ENCODE measurements around the gene CDC42EP4.

CDC42EP4 gene, protein sequence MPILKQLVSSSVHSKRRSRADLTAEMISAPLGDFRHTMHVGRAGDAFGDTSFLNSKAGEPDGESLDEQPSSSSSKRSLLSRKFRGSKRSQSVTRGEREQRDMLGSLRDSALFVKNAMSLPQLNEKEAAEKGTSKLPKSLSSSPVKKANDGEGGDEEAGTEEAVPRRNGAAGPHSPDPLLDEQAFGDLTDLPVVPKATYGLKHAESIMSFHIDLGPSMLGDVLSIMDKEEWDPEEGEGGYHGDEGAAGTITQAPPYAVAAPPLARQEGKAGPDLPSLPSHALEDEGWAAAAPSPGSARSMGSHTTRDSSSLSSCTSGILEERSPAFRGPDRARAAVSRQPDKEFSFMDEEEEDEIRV

DNA sequence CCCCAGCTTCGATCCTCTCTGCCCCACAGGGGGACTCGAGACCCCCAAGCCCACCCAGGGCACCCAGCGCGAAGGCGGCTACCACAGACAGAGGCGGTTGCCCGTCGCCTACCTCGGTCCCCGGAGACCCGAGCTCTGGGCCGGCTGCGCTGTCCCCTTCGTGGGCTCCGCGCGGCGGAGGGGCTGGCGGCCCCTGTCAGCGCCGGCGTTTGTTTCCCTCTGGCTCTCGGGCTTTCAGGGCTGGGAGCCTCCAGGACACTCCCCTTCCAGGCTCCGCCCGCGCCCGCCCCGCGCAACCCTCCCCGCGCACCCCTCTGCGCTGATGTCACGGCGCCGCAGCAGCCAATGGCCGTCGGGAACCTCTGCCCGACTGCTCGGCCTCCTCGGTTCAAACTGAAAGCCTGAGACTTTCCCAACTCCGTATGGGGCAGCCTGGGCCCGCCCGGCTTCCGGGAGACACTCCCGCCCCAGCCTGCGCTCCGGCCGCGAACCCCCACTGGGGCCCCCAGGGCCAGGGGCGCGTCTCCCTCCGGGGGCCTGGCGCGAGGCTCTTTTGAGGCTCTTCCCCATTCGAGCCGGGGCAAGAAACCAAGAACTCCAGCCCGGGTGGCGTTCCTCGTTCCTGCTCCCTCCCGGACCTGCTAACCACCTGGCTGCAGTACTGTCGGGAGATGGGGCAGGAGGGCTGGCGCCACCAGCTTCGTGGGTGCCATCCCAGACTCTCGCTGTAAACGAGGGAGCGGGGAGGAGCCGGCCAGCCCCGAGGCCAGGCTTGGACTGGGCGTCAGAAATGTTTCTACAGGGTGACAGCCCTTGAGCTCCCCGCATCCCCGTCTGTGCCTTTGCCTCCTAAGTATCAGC lies at the start of gene CDC42EP4:
Gene CDC42EP4 (minus strand): TSS at position 221 of the 861 bp plus-strand sequence. CDS start 25,501 bp downstream, outside the sequence.
- peak; percentile 64 to 69 for DNase-seq (ENCODE audit: low read depth in 2 of 2)

DNA sequence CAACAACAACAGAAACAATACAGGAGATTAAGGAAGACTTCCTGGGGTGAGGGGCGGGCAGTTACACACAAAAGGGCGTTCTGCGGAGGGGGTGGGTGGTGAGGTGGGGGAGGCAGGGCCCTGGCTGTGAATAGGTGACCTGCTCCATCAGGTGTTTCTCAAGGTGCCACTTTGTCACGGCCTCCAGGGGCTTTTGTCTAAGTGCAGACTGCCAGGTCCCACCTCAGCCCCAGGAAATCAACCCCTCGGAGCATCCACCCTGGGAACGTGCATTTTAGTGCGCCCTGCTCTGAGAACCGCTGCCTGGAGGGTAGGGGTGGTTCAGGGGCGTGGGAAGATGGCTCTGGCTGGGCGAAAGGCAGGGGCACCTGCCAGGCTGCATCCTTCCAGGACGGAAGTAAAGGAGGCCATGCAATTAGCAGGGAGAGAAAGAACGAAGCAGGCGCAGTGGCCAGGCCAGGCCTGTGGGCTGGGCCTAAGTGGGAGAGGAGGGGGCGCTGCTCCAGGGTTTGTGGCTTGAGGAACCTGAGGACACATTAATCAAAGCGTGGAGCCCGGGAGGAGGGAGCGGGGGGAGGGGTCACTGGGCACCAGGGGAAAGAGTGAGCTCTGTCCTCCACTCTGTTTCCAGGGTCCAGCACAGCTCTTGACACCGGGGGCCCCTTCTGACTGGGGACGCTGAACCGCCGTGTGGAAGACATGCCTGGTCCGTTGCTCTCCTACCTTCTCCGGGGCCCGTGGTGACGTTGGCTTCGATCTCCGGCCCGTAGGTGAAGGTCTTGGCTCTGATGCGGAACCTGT lies 49.4 kb upstream of the CDC42EP4 start:
- no peak for DNase-seq (ENCODE audit: low read depth in 2 of 2)

DNA sequence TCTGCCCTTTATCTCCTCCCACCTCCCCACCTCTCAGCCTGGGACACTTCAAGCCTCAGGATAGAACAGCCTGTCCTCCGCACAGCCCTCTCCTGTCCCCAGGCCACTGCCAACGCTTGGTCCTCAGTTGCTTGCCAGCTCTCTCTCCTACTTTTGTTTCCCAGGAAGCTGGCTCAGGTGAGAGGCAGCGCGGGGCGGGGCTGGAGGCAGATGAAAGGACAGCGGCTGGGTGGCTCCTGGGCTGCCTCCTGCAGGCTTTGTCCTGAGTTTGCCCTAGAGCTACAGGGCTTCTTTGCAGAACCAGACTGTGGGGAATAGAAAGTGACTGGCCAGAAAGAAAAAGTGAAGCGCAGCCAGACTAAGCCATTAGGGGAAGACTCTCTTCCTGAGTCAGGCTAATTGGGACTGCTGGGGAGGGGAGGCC lies 48.2 kb upstream of the CDC42EP4 start:
- no peak for DNase-seq (ENCODE audit: low read depth in 2 of 2)

DNA sequence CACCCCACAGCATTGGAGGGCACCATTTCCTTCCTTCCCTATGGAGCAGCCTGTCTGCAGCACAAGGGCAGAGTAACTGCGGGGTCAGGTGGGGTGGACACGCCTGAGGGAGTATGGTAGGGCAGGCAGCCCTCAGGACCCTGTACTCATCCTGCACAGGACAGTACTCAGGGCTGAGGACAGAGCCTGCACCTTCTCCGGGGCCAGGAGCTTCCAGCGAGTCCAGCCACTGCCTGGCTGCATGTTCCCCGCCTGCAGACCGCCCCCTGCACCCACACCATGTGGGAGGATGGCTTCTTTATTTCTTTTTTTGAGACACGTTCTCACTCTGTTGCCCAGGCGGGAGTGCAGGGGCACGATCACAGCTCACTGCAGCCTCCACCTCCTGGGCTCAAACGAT lies 47.6 kb upstream of the CDC42EP4 start:
- DNase-seq (ENCODE audit: low read depth in 2 of 2) = no peak

DNA sequence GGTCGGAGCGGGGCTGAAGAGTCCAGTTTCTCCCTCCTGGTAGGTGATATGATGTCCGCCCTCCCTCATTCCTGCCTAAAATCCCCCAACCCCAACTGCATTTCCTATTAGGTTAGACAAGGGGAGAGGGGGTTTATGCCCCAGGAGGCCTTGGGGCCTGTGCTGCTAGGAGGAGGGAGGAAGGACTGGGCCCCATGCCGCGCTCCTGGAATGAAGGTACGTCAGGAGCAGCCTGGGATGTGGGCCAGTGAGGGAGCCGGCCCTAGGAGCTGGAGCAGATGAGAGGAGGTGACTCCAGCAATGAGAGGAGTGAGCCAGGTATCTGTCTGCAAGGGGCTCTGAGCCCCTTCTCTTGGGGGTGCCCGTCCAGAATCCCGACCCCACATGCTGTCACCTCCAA lies 46.9 kb upstream of the CDC42EP4 start:
- DNase-seq (ENCODE audit: low read depth in 2 of 2) = no peak

DNA sequence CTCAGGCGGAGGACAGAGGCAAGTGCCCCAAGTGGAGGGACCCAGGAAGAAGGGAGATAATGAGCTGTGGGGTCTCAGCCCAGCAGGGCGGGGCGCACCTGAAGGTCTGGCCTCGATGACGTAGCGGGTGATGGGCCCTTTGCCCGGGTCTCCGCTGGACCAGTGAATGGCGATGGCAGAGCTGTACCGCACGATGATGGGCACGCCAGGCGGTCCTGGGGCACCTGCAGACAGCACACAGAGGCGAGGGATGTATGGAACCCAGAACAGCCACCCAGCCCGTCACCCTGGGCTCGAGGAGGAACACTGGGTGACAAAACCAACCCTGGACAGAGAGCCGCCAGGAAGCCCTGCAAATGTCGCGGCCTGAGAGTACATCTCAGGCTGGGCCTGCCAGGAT lies 46.2 kb upstream of the CDC42EP4 start:
- DNase-seq (ENCODE audit: low read depth in 2 of 2) = no peak

DNA sequence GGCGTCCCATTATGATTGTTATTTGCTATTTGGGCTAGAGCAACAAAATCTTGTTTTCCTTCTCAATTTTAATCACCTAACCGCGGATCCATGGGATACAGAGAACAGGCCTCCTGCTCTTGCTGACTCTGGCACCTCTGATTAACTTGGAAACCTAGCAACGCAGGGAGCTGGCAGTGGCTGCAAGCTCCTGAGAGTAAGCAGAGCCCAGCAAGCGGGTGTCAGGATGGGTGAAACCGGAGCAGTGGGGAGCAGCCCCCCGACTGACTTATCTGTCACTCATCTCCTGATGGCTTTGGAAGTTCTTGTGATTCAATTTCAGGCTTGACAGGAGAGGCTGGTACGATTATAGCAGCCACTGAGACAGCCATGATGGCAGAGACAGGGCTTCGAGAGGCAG lies 45.5 kb upstream of the CDC42EP4 start:
- no peak for DNase-seq (ENCODE audit: low read depth in 2 of 2)

DNA sequence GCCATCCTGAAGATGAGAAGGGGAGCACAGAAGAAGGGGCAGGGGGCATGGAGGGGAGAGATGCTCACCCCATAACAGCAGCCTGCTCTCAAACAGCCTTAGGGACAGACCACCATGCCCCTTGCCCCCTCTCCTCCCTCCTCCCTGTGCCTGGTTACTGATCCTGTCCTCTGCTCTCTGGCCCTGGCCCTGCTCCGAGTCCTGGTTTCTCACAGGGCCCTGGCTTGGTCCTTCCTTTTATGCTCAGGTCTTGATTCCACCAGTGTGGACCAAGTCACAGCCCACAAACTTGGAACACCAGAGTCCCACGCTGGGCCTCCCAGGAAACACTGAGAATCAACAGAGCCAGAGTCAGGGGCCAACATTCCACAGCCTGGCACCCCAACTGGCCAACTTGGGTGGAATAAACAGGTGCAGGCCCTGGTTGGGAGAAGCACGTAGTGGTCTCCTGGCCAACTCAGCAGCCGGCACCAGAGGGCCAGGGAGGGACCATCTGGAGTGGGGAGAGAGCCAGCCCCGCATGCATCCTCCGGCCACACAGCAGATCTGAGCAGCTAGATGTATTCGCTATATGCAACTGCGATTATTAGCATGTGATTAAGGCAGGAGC lies 44.9 kb upstream of the CDC42EP4 start:
- no peak for DNase-seq (ENCODE audit: low read depth in 2 of 2)

DNA sequence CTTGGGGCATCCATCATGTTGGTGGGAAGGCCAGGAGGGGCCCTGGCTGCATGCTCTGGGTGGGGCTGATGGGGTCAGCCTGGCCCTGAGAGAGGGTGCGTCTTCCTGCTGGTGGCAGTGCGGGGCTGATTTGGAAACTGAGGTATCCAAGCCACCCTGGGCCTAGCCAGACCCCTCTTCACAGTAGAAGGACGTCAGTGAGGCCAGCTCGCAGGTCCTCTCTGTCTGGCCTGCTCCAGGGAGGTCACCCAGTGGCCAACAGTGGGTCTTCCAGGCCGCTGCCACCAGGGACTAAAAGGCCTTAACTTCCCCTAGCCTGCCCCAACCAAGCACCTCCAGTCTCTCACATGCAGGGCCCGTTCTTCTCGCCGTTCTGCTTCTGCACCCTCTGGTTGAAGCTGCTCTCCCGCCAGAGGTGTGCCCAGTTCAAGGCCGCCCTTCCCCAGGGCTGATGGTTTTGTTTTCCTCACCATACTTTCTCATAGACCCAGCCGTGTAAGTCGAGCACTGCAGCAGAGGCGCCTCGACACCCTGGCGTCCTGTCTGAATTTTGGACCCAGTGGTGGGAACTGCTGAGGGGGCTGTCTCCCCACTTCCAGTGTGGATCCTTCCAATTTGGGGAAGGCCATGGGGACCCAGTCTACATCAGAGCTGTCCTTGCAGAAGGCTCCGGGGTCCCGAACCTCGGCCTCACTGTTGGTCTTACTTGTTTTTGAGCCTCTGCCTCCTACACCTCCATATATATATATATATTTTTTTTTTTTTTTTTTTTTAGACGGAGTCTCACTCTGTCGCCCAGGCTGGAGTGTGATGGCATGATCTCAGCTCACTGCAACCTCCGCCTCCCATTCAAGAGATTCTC lies 42.9 kb upstream of the CDC42EP4 start:
- no peak for DNase-seq (ENCODE audit: low read depth in 2 of 2)

DNA sequence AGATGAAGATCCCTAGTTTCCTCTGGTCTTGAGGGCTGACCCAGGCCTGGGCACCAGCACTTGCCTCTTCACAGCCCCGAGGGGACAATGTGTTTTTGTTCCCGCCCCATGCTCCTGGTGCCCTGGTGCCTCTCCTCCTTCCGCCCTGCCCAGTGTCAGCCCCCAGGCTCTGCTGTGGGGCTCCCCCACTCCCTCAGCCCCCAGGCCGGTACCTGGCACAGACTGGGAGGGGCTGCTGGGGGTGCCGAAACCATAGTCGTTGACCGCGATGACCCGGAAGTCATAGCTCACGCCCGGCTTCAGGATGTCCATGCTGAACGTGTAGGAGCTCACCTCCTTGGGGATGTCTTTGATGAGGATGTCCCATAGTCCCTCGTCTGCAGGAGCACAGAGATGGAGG lies 40.5 kb upstream of the CDC42EP4 start:
- no peak for DNase-seq (ENCODE audit: low read depth in 2 of 2)

DNA sequence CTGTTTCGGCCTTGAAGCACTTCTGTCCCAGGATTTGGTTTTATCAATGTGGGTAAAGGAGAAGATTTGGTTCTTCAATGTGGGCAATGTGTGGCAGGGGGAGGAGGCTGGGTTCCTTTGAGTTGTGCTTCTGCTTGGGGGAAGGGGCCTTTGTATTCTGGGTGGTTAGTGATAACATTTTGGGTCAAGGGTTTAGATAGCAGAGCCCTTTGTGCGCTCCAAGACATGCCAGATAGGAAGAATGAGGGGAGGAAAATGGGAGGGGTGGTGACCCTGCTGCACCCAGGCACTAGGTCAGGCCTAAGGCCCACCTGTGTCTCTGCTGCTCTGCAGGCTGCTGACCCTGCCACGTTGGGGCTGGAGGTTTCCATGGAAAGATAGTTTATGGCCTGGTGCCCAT lies 40.0 kb upstream of the CDC42EP4 start:
- no peak for DNase-seq (ENCODE audit: low read depth in 2 of 2)

DNA sequence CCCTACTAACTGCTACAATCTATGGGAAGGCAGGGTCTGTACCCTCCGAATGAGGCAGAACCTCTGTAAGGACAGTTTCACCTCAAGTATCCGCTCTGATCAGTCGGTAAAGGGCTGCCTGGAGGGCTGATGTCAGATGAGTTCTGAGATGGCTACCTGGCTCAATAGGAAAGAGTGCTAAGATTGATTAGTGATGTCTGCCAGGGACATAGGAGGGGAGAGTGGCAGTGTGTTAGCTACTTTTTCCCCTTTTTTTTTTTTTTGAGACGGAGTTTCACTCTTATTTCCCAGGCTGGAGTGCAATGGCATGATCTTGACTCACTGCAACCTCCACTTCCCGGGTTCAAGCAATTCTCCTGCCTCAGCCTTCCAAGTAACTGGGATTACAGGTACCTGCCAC lies 39.1 kb upstream of the CDC42EP4 start:
- no peak for DNase-seq (ENCODE audit: low read depth in 2 of 2)

DNA sequence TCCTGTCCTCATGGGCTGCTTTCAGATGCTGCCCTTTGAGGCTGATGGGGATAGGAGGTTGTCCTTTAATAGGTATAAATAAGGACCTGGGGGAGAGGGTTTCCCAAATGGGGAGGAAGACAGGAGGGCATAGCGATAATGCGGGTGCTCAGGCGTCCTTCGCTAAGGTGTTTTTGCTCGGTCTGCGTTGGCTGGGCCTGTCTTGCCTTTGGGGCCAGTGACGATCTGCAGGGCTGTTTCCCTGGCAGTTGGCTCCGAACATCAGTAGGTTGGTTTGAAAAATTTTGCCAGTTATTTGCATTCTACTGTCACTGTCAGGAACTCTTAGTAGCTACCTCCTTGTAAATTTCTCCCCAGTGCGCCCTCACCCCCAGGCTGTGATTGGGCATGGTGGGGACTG lies 37.8 kb upstream of the CDC42EP4 start:
- DNase-seq (ENCODE audit: low read depth in 2 of 2) = no peak

DNA sequence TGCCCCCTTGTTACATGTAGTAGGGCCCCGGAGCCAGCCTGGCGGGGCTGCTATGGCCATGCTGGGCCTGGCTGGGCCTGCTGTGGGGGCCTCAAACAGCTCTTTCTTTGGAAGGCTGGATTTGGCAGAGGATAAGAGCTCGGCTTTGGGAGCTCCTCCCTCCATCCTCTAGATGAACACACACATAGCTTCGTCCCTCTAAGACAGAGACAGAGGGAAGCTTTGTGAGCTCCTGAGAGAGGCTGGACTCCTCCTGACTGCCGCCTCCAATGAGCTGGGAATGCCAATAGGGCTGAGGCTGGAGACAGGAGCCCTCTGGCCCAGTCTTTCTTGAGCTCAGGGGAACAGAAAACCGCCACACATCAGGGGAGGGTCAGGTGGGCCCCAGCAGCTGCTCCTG lies 37.3 kb upstream of the CDC42EP4 start:
- DNase-seq (ENCODE audit: low read depth in 2 of 2) = no peak

DNA sequence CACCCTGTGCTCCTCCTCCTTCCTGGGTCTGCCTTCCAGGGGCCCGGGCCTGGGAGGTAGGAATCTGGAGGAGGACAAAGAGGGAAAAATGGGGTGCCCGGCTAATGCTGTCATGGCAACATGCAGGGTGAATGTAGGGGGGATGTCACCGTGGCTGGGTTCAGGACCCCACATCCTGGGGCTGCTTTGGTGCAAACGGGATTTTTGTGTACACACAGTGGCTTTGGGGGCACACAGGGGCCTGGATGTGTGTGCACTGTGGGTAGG lies 37.0 kb upstream of the CDC42EP4 start:
- no peak for DNase-seq (ENCODE audit: low read depth in 2 of 2)

DNA sequence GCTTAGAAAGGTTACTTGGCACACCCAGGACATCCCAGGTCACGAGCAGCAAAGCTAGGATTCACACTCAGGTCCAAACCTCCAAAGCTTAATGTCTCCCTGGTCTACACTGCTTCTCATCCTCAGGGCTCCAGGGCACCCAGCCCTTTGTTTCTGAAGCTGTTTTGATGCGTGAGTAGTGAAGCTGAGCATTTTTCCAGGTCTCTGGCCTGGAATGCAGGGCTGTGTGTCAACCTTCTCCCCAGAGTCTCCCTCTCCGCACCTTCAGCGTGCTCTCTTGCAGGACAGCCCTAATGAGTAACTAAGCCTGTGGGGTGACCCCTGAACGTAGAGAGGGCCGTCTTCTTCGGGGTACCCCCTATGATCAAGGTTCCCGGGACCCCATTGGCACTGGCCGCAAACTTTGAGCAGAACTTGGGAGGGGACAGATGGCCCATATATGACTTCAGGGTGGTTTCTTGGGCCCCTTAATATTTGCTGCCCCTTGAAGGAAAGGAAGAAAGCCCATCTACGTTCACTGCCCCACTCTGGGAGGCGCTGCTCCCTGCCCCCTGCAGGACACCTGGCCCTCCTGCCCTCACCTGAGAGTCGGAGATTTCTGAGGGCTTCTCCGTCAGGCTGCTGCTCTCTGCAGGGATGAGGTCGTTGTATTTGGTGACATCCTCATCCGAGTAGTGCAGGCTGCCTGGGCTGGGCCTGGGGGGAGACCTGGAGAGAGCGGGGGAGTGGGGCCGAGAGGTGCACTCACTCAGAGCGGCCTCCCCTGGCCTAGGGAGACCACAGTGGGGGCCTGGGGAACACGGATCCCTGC lies 36.4 kb upstream of the CDC42EP4 start:
- no peak for DNase-seq (ENCODE audit: low read depth in 2 of 2)

DNA sequence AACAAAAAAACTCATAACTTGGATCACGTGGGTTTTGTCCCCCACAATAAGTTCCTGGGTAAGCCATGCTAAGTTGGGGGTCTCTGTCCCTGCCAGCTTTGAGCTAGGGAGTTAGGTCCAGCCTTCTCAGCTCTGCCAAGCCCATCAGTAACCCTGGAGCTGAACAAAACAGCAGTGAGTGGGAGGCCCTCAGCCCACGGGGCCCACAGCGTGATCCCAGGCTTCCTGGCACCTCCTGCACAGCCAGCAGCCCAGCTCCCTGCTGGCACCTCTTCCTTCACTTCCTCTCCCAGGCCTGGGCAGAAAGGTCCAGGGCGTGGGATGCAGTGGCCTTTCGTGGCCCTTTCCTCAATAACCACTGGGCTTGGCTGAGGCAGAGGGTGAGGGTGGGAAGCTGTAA lies 35.5 kb upstream of the CDC42EP4 start:
- DNase-seq (ENCODE audit: low read depth in 2 of 2) = no peak

DNA sequence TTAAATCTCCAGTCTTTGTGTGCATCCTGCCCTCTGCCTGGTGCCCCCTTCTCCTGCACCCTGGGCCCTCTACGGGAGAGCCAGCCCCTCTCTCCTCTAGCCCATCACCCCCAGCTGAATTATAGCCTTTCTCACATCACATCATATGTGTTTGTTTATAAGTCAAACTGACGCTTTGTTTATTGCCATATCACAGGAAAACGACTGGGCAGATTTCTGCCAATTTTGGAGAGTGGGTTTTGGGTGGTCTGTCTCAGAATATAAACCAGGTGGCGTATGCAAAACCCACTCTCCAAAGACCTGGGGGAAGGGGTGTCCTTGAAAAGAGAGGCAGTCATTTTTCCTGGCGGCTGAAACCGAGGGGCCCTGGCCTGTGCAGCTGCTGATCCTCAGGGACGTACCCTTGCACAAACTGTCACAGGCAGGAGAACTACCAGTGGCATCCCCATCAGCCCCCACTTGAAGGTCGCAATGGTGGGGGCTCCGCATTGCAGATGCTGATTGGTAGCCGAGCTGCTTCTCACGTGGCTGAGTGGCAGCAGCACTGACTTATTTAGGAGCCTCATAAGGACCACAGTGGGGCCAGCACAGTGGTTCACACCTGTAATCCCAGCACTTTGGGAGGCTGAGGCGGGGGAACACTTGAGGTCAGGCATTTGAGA lies 34.8 kb upstream of the CDC42EP4 start:
- no peak for DNase-seq (ENCODE audit: low read depth in 2 of 2)

DNA sequence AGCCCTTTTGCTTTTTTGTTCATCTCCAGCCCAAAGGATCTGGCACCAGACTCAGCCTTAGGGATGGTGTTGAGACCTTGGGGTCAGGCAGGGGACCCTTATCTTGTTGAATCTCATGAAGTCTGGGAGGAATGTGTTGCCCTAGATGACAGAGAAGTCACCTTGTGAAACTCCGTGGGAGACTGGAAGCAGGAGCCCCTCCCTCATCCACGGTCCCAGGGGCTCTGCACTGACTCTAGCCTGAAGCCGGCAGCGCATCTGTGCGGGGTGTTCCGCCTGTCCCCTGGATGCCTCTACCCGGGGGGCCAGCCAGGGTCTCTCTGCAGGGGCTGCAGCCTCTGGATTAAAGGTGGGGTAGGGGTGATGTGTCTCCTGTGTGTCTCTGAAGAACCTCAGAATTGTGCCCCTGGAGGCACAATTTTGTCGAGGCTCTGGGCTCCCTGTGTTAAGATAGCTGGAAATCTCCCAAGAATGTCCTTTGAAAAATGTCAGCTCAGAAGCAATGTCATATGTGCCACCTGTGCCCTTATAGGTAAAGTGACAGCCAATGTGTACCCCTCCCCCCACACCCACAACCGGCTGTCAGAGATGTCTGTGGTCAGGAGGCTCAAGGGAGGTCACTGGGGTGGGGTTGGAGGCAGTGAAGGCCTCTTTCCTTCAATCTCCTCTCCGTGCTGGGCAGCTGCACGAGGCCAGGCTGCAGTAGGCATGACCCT lies 32.1 kb upstream of the CDC42EP4 start:
- no peak for DNase-seq (ENCODE audit: low read depth in 2 of 2)
